ENCODE data around the gene KRTAP9-2.
"Not testable (repeated sequence)": the region's sequence is repeated elsewhere in the genome, so short reads cannot be mapped to it uniquely, and the experiment has no call there.

The KRTAP9-2 gene, protein sequence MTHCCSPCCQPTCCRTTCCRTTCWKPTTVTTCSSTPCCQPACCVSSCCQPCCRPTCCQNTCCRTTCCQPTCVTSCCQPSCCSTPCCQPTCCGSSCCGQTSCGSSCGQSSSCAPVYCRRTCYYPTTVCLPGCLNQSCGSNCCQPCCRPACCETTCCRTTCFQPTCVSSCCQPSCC

DNA sequence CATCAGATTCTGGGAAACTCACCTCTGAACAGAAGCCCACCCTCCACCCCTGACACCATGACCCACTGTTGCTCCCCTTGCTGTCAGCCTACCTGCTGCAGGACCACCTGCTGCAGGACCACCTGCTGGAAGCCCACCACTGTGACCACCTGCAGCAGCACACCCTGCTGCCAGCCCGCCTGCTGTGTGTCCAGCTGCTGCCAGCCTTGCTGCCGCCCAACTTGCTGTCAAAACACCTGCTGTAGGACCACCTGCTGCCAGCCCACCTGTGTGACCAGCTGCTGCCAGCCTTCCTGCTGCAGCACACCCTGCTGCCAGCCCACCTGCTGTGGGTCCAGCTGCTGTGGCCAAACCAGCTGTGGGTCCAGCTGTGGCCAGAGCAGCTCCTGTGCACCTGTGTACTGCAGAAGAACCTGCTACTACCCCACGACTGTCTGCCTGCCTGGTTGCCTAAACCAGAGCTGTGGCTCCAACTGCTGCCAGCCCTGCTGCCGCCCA is at the start of gene KRTAP9-2:
TSS of gene KRTAP9-2 (plus strand) at position 51 of the 498 bp plus-strand sequence. CDS start at position 58, 7 bp downstream.
- DNase-seq (ENCODE audit: low read depth): not testable (repeated sequence)

DNA sequence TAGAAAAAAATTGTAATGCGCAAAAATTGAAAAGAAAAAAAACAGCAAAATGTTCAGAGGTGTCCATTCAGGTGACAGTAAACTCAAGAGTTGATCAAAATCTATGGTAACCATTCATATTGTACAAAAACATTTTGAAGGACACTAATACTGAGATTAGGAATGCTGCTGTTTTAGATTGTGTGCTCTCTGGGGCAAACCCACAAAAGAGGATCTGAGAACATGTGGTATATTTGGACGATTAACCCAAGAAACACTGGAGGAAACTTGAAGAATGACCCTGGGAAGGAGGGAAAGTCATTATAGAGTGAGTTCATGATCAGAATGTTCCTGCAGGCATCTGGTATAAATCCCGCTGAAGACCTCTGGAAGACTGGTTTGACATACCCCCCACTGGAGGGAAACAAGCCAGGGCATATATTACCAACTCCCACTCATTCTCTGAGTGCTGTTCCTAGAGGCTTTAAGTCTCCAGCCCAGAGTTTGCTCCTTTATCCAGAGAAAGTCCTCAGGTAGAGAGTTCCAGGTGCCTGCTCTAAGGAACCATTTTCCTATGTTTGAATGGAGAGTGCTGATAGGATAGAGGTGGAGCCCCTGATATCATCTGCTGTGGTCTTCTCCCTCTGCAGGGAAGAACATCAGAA is 49.6 kb upstream of the KRTAP9-2 start:
- DNase-seq (ENCODE audit: low read depth): no peak

DNA sequence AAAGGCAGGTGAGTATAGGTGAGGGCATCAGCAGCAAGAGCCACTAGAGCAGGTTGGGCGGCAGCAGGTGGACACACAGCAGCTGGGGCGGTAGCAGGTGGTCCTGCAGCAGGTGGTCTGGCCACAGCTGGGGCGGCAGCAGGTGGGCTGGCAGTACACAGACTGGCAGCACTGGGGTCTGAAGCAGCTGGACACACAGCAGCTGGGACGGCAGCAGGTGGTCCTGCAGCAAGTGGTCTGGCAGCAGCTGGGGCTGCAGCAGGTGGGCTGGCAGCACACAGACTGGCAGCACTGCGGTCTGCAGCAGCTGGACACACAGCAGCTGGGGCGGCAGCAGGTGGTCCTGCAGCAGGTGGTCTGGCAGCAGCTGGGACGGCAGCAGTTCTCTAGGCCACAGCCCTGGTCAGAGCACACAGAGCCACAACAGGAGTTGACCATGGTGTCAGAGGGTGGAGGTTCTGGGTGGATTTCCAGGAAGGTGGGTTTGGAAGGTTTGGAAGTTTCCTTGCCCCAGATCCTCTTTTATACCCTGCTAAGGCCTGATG is 48.6 kb upstream of the KRTAP9-2 start, which contains the start of gene KRTAP4-2:
TSS of gene KRTAP4-2 (minus strand) at position 495 of the 545 bp plus-strand sequence. CDS start at position 438, 57 bp downstream.
- DNase-seq (ENCODE audit: low read depth): no peak

DNA sequence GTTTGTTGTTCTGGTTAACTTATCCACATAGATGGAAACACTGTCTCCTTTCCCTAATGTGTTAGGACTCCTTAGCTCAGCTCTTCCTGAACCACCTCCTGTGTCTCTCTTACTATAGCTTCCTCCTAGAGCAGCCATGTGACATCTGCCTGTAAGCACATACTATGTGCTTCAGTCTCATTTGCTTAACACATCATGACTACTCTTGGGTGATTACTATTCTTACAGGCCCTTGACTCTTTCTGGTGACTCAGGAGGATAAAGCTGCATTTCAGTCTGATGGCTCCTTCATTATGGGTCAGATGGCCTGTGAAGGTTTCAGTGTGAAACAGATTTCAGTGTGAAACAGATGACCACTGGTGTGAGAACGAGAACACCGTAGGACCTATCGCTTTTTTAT is 48.1 kb upstream of the KRTAP9-2 start:
- no peak for DNase-seq (ENCODE audit: low read depth)

DNA sequence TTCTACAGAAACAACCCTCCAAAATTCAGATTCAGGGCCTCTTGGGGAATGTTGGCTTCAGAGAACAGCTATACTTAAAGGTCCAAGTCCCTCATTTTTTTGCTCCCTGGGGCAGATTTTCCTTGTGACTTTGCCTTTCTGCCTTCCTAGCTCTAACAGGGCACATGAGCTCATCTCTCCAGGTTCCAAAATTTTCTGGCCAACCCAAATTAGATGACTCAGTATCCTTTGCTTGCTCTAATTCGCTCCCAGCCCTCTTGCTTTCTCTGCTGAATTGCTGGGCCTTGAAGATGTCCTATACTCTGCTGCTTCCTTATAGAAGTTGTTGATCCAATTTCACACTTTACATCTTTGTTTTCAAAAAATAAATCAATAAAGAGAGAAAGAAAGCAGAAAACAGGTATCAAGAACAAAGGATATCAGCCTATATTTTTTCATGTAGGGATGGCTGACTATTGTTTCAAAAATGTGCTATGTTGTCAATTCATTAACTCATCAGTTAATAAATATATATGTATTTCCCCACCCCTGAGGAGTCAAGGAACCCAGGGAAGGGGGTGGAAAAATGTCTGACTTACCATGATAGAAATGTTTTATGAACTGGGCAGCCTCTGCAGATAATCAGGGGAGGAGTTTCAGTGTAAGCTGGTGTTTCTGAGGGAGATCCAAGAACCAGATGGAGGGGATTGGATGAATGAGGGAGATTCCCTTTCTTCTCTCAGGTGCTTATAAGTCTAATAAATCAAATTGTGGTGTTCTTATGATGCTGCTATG is 47.4 kb upstream of the KRTAP9-2 start:
- no peak for DNase-seq (ENCODE audit: low read depth)

DNA sequence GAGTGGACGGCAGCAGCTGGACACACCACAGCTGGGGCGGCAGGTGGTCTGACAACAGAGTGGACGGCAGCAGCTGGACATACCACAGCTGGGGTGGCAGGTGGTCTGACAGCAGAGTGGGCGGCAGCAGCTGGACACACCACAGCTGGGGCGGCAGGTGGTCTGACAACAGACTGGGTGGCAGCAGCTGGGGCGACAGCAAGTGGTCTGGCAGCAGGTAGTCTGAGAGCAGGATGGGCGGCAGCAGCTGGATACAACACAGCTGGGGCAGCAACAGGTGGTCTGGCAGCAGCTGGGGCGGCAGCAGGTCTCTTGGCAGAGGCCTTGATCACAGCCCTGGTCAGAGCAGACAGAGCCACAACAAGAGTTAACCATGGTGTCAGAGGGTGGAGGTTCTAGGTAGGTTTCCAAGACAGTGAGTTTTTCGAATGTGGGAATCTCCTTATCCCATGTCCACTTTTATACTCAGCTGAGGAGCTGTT is 41.9 kb upstream of the KRTAP9-2 start, which contains the start of gene KRTAP4-1:
TSS of gene KRTAP4-1 (minus strand) at position 432 of the 482 bp plus-strand sequence. CDS start at position 375, 57 bp downstream.
- DNase-seq (ENCODE audit: low read depth): no peak

DNA sequence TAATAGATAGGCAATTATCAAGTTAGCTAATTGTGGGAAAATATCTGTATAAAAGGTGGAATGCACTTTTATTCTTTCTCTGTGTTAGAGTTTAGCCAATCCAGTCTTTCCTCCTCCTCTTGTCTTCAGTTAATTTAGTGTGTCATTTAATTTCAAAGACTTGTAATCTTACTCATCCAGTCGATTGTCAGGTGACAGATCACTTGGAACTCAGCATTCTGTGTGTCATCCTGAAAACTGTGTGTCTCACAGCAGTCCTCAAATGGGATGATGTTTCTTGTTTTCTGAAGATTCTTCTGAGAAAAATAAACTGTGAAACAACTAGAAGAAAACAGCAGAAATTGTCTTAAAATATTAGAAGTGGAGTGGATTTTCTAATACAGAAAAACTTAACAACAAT is 41.4 kb upstream of the KRTAP9-2 start:
- DNase-seq (ENCODE audit: low read depth): no peak

DNA sequence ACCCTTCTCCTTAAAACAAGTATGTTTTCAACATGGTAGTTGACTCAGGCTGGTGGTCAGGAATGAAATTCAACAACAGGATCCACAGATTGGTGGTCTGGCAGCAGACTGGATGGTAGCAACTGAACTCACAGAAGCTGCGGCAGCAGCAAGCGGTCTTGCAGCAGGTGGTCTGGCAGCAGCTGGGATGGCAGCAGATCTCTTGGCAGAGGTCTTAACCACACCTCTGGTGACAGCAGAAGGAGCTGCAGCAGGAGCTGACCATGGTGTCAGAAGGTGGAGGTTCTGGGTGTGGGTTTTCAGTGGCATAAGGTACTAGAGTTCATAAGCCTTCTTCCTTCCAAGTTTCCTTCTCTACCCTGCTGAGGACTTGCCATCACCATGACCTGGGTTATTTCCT is 39.6 kb upstream of the KRTAP9-2 start:
- DNase-seq (ENCODE audit: low read depth): no peak

DNA sequence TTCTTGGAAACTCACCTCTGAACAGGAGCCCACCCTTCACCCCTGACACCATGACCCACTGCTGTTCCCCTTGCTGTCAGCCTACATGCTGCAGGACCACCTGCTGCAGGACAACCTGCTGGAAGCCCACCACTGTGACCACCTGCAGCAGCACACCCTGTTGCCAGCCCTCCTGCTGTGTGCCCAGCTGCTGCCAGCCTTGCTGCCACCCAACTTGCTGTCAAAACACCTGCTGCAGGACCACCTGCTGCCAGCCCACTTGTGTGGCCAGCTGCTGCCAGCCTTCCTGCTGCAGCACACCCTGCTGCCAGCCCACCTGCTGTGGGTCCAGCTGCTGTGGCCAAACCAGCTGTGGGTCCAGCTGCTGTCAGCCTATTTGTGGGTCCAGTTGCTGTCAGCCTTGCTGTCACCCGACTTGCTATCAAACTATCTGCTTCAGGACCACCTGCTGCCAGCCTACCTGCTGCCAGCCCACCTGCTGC is 36.6 kb upstream of the KRTAP9-2 start, which contains the start of gene KRTAP9-1:
TSS of gene KRTAP9-1 (plus strand) at position 51 of the 482 bp plus-strand sequence. CDS start at position 51, 0 bp downstream.
- DNase-seq (ENCODE audit: low read depth): not testable (repeated sequence)

DNA sequence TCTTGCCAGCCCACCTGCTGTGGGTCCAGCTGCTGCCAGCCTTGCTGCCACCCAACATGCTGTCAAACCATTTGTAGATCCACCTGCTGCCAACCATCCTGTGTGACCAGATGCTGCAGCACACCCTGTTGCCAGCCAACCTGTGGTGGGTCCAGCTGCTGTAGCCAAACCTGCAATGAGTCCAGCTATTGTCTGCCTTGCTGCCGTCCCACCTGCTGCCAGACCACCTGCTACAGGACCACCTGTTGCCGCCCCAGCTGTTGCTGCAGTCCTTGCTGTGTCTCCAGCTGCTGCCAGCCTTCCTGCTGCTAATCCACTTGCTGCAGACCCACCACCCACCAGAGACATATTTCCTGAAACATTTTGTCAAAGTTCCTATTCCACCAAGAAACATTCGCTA is 36.1 kb upstream of the KRTAP9-2 start:
- no peak for DNase-seq (ENCODE audit: low read depth)

DNA sequence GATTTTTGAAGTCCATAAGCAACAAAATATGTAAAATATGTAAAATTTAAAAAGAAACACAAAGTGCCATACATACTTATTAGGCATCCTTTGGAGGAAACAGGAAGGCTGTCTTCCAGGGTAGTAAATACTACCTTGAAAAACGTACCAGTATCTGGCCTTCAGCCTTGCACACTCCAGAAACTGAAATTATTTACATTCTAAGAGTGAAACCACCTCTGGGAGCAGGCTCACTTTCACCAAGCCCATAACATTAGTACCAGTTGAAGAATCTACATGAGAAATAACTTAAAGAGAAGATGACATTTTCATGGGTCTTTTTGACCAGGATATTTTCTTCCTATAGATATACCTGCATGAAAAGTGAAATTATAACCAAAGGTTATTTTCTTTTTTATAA is 30.4 kb upstream of the KRTAP9-2 start:
- DNase-seq (ENCODE audit: low read depth): no peak

DNA sequence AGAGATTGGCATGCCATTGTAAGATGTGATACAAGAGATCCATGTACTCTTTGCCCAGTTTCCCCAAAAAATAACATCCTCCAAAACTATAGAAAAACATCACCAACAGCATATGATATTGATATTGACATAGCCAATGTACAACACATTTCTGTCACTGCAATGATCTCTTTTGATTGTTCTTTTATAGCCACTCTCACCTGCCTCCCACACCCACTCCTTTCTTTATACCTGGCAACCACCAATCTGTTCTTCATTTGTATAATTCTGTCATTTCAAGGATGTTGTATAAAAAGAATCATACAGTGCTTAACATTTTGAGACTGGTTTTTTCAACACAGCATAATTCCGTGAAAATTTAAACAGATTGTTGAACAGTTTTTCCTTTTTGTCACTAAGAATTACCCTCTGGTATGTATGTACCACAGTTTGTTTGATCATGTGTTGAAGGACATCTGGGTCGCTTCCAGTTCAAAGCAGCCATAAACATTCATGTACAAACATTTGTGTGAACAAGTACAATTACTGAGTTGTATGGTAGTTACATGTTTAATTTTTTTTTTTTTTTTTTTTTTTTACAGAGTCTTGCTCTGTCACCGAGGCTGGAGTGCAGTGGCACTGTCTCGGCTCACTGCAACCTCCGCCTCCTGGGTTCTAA is 26.9 kb upstream of the KRTAP9-2 start:
- no peak for DNase-seq (ENCODE audit: low read depth)

DNA sequence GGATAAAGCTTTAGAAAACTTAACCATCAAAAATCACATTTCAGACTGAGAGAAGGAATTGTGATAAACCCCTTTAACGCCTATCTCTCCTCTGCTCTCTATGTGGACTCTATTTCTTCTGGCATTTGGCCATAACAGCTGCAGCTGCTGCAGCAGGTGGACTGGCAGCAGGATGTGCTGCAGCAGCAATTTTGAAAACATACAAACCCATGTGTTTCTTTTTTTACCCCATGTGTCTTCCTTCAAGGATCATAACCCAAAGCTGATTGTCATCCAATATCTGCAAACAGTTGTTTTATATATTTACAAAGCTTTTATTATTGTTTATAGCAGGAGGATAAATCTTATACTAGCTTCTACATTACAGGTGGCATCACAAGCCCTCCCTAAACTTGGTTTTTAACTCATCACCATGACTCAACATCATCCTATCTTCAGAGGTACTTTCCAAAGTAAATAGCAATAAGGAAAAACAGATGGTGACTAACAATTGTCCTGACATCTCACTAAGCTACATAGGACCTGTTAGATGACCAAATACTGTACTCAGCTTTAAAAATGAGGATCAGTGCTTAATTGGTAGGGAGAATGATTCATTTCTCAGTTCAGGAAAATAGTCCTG is 14.5 kb upstream of the KRTAP9-2 start:
- no peak for DNase-seq (ENCODE audit: low read depth)

DNA sequence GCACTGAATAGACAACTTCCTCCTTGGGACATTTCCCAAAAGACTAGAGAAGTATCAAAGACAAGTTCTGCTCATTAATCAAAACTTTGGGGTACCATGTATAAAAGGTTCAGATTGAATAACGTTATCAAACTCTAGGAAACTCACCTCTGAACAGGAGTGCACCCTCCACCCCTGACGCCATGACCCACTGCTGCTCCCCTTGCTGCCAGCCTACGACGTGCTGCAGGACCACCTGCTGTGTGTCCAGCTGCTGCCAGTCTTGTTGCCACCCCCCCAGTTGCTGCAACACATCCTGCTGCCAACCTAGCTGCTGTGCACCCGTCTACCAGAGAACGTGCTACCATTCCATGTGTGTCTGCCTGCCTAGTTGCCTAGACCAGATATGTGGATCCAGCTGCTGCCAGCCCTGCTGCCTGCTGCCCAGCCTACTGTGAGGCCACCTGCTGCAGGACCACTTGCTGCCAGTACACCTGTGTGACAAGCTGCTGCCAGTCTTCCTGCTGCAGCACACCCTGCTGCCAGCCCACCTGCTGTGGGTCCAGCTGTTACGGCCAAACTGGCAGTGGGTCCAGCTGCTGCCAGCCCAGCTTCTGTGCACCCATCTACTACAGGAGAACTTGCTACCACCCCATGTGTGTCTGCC is 13.8 kb upstream of the KRTAP9-2 start:
- no peak for DNase-seq (ENCODE audit: low read depth)

DNA sequence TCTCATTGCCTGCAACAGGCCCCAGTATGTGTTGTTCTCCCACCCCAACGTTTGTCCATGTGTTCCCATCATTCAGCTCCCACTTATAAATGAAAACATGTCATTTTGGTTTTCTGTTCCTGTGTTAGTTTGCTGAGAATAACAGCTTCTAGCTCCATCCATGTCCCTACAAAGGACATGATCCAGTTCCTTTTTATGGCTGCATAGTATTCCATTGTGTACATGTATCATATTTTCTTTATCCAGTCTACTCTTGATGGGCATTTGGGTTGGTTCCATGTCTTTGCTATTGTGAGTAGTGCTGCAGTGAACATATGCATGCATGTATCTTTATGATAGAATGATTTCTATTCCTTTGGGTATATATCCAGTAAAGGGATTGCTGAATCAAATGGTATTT is 10.8 kb upstream of the KRTAP9-2 start:
- DNase-seq (ENCODE audit: low read depth): no peak

DNA sequence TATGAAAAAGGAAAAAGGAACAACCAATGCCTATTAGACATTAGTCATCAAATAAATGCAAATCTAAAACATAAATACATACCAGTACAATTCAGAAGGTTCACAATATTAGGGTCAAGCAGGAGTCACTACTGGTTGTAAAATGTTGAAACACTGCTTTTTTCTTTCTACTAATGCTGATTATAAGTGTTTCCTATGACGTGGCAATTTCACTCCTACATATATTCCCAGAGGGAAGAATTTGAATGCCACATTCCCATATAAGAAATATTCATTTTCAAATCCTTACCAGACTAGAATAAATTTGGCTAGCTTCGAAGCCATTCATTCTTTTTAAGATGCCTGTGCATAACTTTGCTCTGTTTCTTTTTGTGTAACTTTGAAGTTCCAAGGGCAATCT is 2.6 kb upstream of the KRTAP9-2 start:
- DNase-seq (ENCODE audit: low read depth): no peak

DNA sequence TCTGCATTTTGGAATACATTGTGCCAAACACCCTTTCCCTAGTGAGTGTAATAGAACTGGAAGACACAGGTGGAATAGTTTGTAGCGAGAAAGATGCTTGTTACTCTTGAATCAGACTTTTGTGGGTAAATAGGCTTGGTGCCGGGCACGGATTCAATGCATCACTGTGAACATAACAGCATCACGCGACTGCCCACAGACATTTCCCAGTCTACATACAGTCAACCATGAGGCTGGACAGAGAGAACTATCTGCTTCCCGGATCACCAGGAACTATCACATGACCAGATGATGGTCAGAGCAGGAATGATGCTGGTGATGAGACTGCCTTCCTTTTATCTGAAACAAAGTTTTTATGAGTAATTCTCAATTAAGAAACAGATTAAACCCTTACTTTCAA is 397 bp upstream of the KRTAP9-2 start:
- DNase-seq (ENCODE audit: low read depth): no peak

DNA sequence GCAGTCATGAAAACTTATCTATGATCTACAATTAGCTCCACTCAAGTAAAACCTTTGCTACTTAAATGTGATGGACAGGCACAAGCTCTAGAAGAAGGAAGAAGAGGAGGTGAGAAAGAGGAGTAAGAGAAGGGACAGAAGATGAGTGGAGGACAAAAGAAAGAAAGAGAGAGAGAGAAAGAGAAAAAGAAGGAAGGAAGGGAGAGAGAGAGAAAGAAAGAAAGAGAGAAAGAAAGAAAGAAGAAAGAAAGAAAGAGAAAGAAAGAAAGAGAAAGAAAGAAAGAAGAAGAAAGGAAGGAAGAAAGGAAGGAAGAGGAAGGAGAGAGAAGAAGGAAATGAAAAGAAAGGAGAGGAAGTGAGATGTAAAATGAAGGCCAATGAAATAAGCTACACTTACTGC is 3.6 kb downstream of the KRTAP9-2 start:
- no peak for DNase-seq (ENCODE audit: low read depth)

DNA sequence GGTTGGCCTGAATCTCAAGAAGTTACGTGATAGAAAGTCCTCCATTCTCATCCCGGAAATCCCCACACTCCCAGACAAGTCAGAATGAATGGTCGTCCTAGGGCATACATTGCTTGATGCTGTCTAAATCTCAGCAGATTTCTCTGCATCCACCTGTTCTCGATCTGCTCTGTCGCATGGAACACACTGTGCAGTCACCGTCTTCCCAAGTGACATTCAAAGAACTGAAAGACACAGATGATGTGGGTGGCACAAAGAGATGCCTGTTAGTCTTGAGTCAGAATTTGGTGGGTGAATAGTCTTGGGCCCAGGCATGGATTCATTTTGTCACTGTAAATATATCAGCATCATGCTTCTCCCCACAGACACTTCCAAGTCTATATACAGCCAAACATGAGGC is 5.3 kb downstream of the KRTAP9-2 start:
- DNase-seq (ENCODE audit: low read depth): no peak

DNA sequence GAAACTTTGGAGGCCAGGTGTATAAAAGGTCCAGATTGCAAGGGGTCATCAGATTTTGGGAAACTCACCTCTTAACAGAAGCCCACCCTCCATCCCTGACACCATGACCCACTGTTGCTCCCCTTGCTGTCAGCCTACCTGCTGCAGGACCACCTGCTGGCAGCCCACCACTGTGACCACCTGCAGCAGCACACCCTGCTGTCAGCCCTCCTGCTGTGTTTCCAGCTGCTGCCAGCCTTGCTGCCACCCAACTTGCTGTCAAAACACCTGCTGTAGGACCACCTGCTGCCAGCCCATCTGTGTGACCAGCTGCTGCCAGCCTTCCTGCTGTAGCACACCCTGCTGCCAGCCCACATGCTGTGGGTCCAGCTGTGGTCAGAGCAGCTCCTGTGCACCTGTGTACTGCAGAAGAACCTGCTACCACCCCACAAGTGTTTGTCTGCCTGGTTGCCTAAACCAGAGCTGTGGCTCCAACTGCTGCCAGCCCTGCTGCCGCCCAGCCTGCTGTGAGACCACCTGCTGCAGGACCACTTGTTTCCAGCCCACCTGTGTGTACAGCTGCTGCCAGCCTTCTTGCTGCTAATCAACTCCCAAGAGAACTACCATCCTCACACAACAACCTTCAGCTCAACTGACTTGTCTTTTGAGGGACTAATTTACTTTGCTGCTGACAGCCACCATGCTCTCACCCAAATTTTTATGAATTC is 6.1 kb downstream of the KRTAP9-2 start, which contains the start of gene KRTAP9-3:
TSS of gene KRTAP9-3 (plus strand) at position 51 of the 707 bp plus-strand sequence. CDS start at position 104, 53 bp downstream.
- not testable (repeated sequence) for DNase-seq (ENCODE audit: low read depth)
